Uterus (tissue), 4 donors: ENCODE data around the gene ADM2. TPM values are rescaled to one million over a fixed set of nuclear protein-coding genes. Genes with fewer than 3 reads are reported as not detected.

Experiments used
- DNase-seq, 2 donors: peaks; one replicate each; pipeline ENCODE4 v3.0.0-alpha.2; 2019 to 2020
- H3K27ac ChIP-seq, 2 donors: fragments of 200-600 bp; sonication (generic); 1 replicate in 1 of 2; 2 replicates in 1 of 2; pipeline ENCODE4 v1.5.1; 2016 to 2018
- H3K27me3 ChIP-seq, 2 donors: fragments of 200-600 bp; sonication (generic); one replicate each; pipeline ENCODE4 v1.5.1; 2018 to 2019; ENCODE audit warnings: control low read depth in 1 of 2
- H3K36me3 ChIP-seq, 2 donors: fragments of 200-600 bp; sonication (generic); one replicate each; pipeline ENCODE4 v1.5.1; 2019; ENCODE audit warnings: control low read depth in 1 of 2
- H3K4me1 ChIP-seq, 2 donors: fragments of 200-600 bp; sonication (generic); one replicate each; pipeline ENCODE4 v1.5.1; 2018 to 2019; ENCODE audit warnings: control low read depth in 1 of 2
- H3K4me3 ChIP-seq, 2 donors: fragments of 200-600 bp; sonication (generic); 1 replicate in 1 of 2; 2 replicates in 1 of 2; pipeline ENCODE4 v1.5.1; 2018 to 2019; ENCODE audit warnings: mild to moderate bottlenecking in 1 of 2
- H3K9me3 ChIP-seq, 2 donors: fragments of 200-600 bp; sonication (generic); one replicate each; pipeline ENCODE4 v1.5.1; 2019; ENCODE audit warnings: control low read depth in 1 of 2
- POLR2A ChIP-seq, 2 donors: fragments of 450-650 bp; IDR thresholded peaks; one replicate each; pipeline ENCODE4 v1.6.1; 2016; ENCODE audit warnings: antibody characterized with exemption in 2 of 2, mild to moderate bottlenecking in 1 of 2, moderate library complexity in 1 of 2
- intact Hi-C: fragments of 100-400 bp; cut with DNase I; formaldehyde crosslinking; loops from one replicate; pipeline ENCODE4 v1.15.1; 2023; ENCODE audit warnings: low total_unique reads
- total RNA-seq, 4 donors: library from RNA; depleted of rRNA in 3 of 4; stranded (reverse); fragments of >200 nt in 3 of 4; gene quantifications; one replicate each; pipeline versions ENCODE4 v1.1.0 to v1.2.4, GENCODE V29; 2014 to 2023
- TF ChIP-seq, protein P1 (sequence below), 4 experiments: fragments of 200-600 bp in 2 of 4; fragments of 450-650 bp in 2 of 4; sonication (generic) in 2 of 4; IDR thresholded peaks; one replicate each; pipeline ENCODE4 v1.5.1; 2016 to 2019; ENCODE audit warnings: antibody characterized with exemption in 4 of 4, mild to moderate bottlenecking in 2 of 4, moderate library complexity in 1 of 4
- donor health status: DM: yes; HTN: yes; CAD: no.

Gene ADM2
- total RNA-seq, 4 donors from 2014 or later = 0.14 to 0.95 TPM; not detected in 2

DNA sequence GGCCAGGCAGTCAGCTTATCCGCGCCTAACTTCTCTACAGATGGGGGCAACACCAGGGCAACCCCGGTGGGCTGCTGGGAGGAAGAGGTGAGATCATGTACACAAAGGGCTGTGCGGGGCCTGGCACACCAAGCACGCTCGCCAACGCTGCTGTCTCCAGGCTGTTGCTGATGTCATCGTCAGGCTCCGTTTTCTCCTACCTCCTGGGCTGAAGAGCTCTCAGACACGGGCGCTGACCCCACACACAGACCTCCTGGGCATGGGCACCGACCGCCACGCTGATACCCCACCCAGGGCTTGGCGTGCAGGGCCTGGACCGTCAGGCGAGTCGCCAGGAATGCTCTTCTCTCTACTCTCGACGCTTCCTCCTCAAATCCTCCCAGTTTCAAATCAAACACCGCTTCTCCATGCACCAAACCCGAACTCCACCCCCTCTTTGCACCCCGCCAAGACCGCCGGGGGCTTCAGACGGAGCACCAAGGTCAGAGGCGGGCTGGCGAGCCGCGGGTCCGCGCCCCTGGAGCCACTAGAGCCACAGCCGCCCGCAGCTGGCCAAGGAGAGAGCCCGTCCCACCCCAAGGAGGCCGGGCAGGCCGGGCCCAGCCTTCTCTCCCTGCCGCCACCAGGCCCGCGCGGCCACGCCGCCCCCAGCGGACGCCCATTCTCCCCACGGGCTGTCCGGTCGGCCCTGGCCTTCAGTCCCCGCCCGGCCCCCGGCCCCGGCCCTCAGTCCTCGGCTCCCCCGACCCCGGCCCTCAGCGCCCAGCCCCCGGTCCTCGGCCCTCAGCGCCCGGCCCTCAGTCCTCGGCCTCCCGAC, 7.3 kb upstream of the ADM2 start:
- Histone ChIP-seq H3K4me3 (peak overlapping the region; percentile 43 to 98), H3K9me3 (no peaks in the 10 kb centered on the region), H3K27me3 (no peaks in the 10 kb centered on the region), H3K27ac (peak overlapping the region; percentile 66 to 74), H3K4me1 (peaks cover 0 to 25% of the 10 kb centered on the region in 2 donors), H3K36me3 (no peaks in the 10 kb centered on the region)
- no peak for DNase-seq
- TF ChIP-seq, protein P1, sequence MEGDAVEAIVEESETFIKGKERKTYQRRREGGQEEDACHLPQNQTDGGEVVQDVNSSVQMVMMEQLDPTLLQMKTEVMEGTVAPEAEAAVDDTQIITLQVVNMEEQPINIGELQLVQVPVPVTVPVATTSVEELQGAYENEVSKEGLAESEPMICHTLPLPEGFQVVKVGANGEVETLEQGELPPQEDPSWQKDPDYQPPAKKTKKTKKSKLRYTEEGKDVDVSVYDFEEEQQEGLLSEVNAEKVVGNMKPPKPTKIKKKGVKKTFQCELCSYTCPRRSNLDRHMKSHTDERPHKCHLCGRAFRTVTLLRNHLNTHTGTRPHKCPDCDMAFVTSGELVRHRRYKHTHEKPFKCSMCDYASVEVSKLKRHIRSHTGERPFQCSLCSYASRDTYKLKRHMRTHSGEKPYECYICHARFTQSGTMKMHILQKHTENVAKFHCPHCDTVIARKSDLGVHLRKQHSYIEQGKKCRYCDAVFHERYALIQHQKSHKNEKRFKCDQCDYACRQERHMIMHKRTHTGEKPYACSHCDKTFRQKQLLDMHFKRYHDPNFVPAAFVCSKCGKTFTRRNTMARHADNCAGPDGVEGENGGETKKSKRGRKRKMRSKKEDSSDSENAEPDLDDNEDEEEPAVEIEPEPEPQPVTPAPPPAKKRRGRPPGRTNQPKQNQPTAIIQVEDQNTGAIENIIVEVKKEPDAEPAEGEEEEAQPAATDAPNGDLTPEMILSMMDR (IDR thresholded peaks at IDR 0.05) = no peak
- TF ChIP-seq POLR2A (IDR thresholded peaks at IDR 0.05) = no peak
- intact Hi-C loops = no loop called here

DNA sequence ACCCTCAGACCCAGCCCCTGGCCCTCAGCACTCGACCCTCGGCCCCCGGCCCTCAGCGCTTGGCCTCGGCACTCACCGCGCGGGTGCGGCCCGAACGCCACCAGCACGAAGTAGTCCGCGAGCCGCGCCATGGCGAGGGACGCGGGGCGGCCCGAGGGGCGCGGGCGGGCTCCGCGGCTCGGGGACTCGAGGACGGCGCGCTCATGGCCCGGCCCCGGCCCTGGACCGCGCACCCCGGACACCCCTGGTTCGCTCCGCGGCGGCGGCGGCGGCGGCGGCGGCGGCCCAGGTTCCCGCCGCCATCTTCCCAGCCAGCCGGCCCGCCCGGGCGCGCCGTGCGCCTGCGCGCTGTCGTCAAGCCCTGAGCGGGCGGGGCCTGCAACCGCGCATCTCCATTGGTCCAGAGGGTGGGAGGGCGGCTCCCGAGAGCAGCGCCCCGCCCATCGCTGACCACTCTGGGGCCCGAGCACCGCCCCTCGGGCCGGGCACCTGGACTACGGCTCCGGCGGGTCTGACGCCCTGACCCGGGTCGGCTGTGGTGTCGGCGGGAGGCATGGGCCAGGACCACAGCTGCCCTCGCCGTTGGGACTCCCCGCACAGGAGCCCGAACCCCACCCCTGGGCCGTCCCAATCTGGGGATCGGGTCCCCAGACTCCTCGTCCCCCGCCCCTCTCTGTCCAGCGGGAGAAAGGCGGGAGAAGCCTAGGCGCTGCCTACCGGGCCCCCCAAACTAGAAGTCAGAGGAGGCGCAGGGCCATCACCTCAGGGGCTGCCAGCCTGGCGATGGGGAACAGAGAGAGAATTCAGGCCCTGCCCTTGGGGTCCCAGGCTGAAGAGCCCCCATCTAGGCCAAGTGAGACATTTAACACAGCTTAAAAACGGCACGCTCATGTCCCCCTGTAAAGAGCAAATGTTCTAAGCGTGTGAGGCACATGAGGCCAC, 6.4 kb upstream of the ADM2 start, which contains the start of gene SBF1:
TSS of gene SBF1 (minus strand) at position 326 of the 942 bp plus-strand sequence. CDS start at position 131, 195 bp downstream.
- no peaks in the 10 kb centered on the region for H3K9me3 ChIP-seq
- peak within 1 kb of the TSS; percentile 66 to 85 for H3K27ac ChIP-seq
- H3K4me3 ChIP-seq = peak within 1 kb of the TSS; percentile 43 to 98
- intact Hi-C loops = no loop called here
- H3K27me3 ChIP-seq = no peaks in the 10 kb centered on the region
- peak; percentile 90 to 92 for DNase-seq
- peak; percentile 71 to 90 for TF ChIP-seq POLR2A (IDR thresholded peaks at IDR 0.05)
- TF ChIP-seq, protein P1 (IDR thresholded peaks at IDR 0.05) = peak in 1 of 4 experiments; percentile 10
- H3K4me1 ChIP-seq = peaks cover 0 to 20% of the 10 kb centered on the region in 2 donors
- H3K36me3 ChIP-seq = no peaks in the 10 kb centered on the region

DNA sequence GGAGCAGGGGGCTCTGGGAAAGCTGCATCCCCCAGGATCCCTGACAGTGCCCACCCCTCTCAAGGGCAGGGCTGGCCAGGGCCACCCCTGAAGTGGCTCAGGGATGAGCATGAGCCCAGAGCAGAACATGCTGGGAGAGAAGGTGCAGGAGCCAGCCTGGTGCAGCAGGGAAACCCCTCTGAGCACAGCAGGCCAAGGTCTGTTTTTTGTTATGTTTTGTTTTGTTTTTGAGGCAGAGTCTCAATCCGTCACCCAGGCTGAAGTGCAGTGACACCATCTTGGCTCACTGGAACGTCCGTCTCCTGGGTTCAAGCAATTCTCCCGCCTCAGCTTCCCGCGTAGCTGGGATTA, 5.7 kb upstream of the ADM2 start:
- H3K4me3 ChIP-seq = peak overlapping the region in 1 of 2 donors; percentile 43
- no peaks in the 10 kb centered on the region for H3K9me3 ChIP-seq
- intact Hi-C loops = no loop called here
- TF ChIP-seq POLR2A (IDR thresholded peaks at IDR 0.05) = no peak
- TF ChIP-seq, protein P1 (IDR thresholded peaks at IDR 0.05) = no peak
- H3K27me3 ChIP-seq = no peaks in the 10 kb centered on the region
- peak overlapping the region; percentile 66 to 85 for H3K27ac ChIP-seq
- peaks cover 0 to 15% of the 10 kb centered on the region in 2 donors for H3K4me1 ChIP-seq
- DNase-seq = no peak
- no peaks in the 10 kb centered on the region for H3K36me3 ChIP-seq

DNA sequence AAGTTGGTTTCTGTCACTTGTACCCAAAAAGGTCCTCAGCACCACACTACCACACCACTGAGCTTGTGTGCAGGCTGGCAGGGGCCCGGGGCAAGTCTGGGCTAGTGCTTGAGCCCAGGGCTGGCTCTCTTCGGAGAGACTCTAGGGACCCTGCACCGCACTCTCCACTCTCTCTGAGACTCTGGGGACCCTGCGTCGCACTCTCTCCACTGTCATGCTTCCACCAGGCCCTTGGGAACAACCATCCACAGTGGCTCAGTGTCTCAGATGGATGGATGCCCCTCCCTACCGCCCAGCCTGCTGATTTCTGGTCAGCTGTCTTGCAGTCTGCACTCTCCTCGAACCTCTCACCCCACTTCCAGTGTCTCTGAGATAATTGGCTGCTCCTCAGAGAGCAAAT, 4.5 kb upstream of the ADM2 start:
- Histone ChIP-seq H3K36me3 (no peaks in the 10 kb centered on the region), H3K9me3 (no peaks in the 10 kb centered on the region), H3K27ac (no peak overlapping the region), H3K4me1 (peaks cover 0 to 15% of the 10 kb centered on the region in 2 donors), H3K4me3 (no peak overlapping the region), H3K27me3 (peaks cover 1 to 9% of the 10 kb centered on the region in 2 donors)
- TF ChIP-seq, protein P1 (IDR thresholded peaks at IDR 0.05) = no peak
- no peak for TF ChIP-seq POLR2A (IDR thresholded peaks at IDR 0.05)
- no peak for DNase-seq
- intact Hi-C loops = no loop called here
